Naive thymus-derived CD4-positive, alpha-beta T cell (primary cell): ENCODE results near the gene SUCO. TPM values are rescaled to one million over a fixed set of nuclear protein-coding genes. Genes with fewer than 3 reads are reported as not detected.

Source experiments
- ATAC-seq: fragments of 150-1000 bp; cut with Tn5 transposase; 2 replicates; pipeline ENCODE4 v1.10.0; 2021; ENCODE audit warnings: mild to moderate bottlenecking, moderate library complexity
- CTCF ChIA-PET: fragments of 350-600 bp; sonication (Branson Sonifier 250); formaldehyde crosslinking; loops from one replicate; lab custom pipeline; 2021; ENCODE audit warnings: antibody characterized with exemption; lab: Charles Lee
- POLR2A ChIA-PET: fragments of 350-600 bp; sonication (Branson Sonifier 250); formaldehyde crosslinking; loops from one replicate; lab custom pipeline; 2021; ENCODE audit warnings: antibody characterized with exemption, inconsistent platforms; lab: Charles Lee
- DNase-seq, 9 donors: peaks; one replicate each; pipeline versions ENCODE4 v3.0.0 to v3.0.0-alpha.2; 2020 to 2022; ENCODE audit warnings: mixed read lengths in 1 of 9
- H3K27ac ChIP-seq: one replicate; pipeline ENCODE4 v1.7.0; 2013; ENCODE audit warnings: mild to moderate bottlenecking, low read depth, low read length, moderate library complexity
- H3K27me3 ChIP-seq, 2 donors: one replicate each; pipeline ENCODE4 v1.7.0; 2013; ENCODE audit warnings: low read length in 2 of 2, mild to moderate bottlenecking in 2 of 2, moderate library complexity in 2 of 2; ENCODE audit not compliant: control insufficient read depth in 2 of 2, insufficient read depth in 2 of 2
- H3K36me3 ChIP-seq, 3 experiments: 1 replicate in 2 of 3; 2 replicates in 1 of 3; pipeline ENCODE4 v1.7.0; 2013; ENCODE audit warnings: low read length in 3 of 3, mild to moderate bottlenecking in 3 of 3, moderate library complexity in 1 of 3; ENCODE audit not compliant: insufficient read depth in 3 of 3, control insufficient read depth in 2 of 3
- H3K4me1 ChIP-seq, 2 donors: one replicate each; pipeline ENCODE4 v1.7.0; 2013; ENCODE audit warnings: low read length in 2 of 2, mild to moderate bottlenecking in 2 of 2, moderate library complexity in 1 of 2; ENCODE audit not compliant: control insufficient read depth in 2 of 2, insufficient read depth in 2 of 2
- H3K4me3 ChIP-seq: 2 replicates; pipeline ENCODE4 v1.7.0; 2013; ENCODE audit warnings: mild to moderate bottlenecking, low read length
- H3K9me3 ChIP-seq, 3 experiments: 1 replicate in 2 of 3; 2 replicates in 1 of 3; pipeline ENCODE4 v1.7.0; 2013; ENCODE audit warnings: low read length in 3 of 3; ENCODE audit not compliant: control insufficient read depth in 2 of 3
- H3K27ac Mint-ChIP-seq, 9 donors: one replicate each; pipeline ENCODE4 v1.8.0; 2020 to 2022; ENCODE audit warnings: mixed read lengths in 9 of 9, mild to moderate bottlenecking in 8 of 9, moderate library complexity in 5 of 9, inconsistent platforms in 2 of 9
- H3K27me3 Mint-ChIP-seq, 5 donors: one replicate each; pipeline ENCODE4 v1.8.0; 2021 to 2022; ENCODE audit warnings: mixed read lengths in 5 of 5, mild to moderate bottlenecking in 1 of 5
- H3K36me3 Mint-ChIP-seq, 5 donors: one replicate each; pipeline ENCODE4 v1.8.0; 2020 to 2022; ENCODE audit warnings: mixed read lengths in 5 of 5, mild to moderate bottlenecking in 3 of 5, inconsistent platforms in 1 of 5
- H3K4me1 Mint-ChIP-seq, 7 donors: one replicate each; pipeline ENCODE4 v1.8.0; 2020 to 2022; ENCODE audit warnings: mixed read lengths in 7 of 7, mild to moderate bottlenecking in 3 of 7, inconsistent platforms in 1 of 7
- H3K4me3 Mint-ChIP-seq, 10 donors: one replicate each; pipeline ENCODE4 v1.8.0; 2020 to 2022; ENCODE audit warnings: mild to moderate bottlenecking in 10 of 10, mixed read lengths in 10 of 10, moderate library complexity in 6 of 10, inconsistent platforms in 2 of 10
- H3K9me3 Mint-ChIP-seq, 11 donors: one replicate each; pipeline ENCODE4 v1.8.0; 2020 to 2022; ENCODE audit warnings: mixed read lengths in 11 of 11, mild to moderate bottlenecking in 4 of 11, inconsistent platforms in 1 of 11, moderate library complexity in 1 of 11
- intact Hi-C, 2 donors: fragments of 100-400 bp; cut with micrococcal nuclease; formaldehyde crosslinking; loops; one replicate each; pipeline ENCODE4 v1.15.1; 2023
- polyA plus RNA-seq, 2 donors: library from polyadenylated mRNA; unstranded; fragments of 300-500 nt; fragmentation: Illumina TruSeq; gene quantifications; one replicate each; pipeline ENCODE4 v1.2.3, GENCODE V29; 2021
- total RNA-seq, 6 experiments: library from RNA in 5 of 6; stranded (reverse) in 5 of 6; gene quantifications; 1 replicate in 5 of 6; 2 replicates in 1 of 6; pipeline ENCODE4 v1.2.3 and lab custom pipeline; 2021 to 2026

SUCO gene
- total and polyA plus RNA-seq, 7 experiments from 2014 or later: 13.6 to 95.0 (median 71.9) TPM

GRCh38 chr1:172638885-172639831 is 106.2 kb downstream of the SUCO start:
- Histone ChIP-seq H3K36me3 (no peaks in the 10 kb centered on the region), H3K4me1 (peaks cover 63 to 72% of the 10 kb centered on the region in 2 donors), H3K27ac (peak overlapping the region; percentile 43), H3K4me3 (peak overlapping the region; percentile 32), H3K27me3 (no peaks in the 10 kb centered on the region), H3K9me3 (no peaks in the 10 kb centered on the region)
- Mint-ChIP-seq H3K36me3 (peaks cover 0 to 11% (median 0%) of the 10 kb centered on the region in 5 donors), H3K27me3 (peaks cover 0 to 29% (median 0%) of the 10 kb centered on the region in 5 donors), H3K9me3 (peaks cover 0 to 5% (median 0%) of the 10 kb centered on the region in 11 donors), H3K4me3 (peak overlapping the region; percentile 46 to 88 (median 78)), H3K27ac (peak overlapping the region; percentile 88 to 94 (median 91)), H3K4me1 (peaks cover 54 to 87% (median 81%) of the 10 kb centered on the region in 7 donors)
- intact Hi-C loops: loop anchor here (1.0 to 2.0 kb wide), 11 partner anchors 12 to 107 kb away; partner anchors contain the start of gene SUCO (in 1 of the 2)
- CTCF ChIA-PET: interaction anchor here (1.0 to 2.5 kb wide), 7 partner anchors 9 to 103 kb away, joined by 3 to 13 read pairs (median 4); no protein-coding TSS in a partner anchor
- POLR2A ChIA-PET: interaction anchor here (0.5 to 1.5 kb wide), 17 partner anchors 8 to 364 kb away, joined by 3 to 6 read pairs (median 3); partner anchors contain the start of genes FASLG and SUCO
- DNase-seq: peak; percentile 12 to 85 (median 79)
- ATAC-seq: peak; percentile 87

- Histone ChIP-seq H3K27ac (peak overlapping the region; percentile 43), H3K4me3 (no peak overlapping the region), H3K36me3 (no peaks in the 10 kb centered on the region), H3K4me1 (peaks cover 64 to 73% of the 10 kb centered on the region in 2 donors), H3K27me3 (no peaks in the 10 kb centered on the region), H3K9me3 (no peaks in the 10 kb centered on the region)
- H3K4me3 Mint-ChIP-seq: peak overlapping the region in 9 of 10 donors; percentile 29 to 88 (median 71)
- ChIA-PET POLR2A (interaction anchor here (0.5 to 1.5 kb wide), 14 partner anchors 9 to 363 kb away, joined by 3 to 6 read pairs (median 4); partner anchors contain the start of genes FASLG and SUCO), CTCF (interaction anchor here (1.0 to 2.5 kb wide), 7 partner anchors 10 to 102 kb away, joined by 3 to 13 read pairs (median 4); no protein-coding TSS in a partner anchor)
- H3K27me3 Mint-ChIP-seq: peaks cover 0 to 36% (median 0%) of the 10 kb centered on the region in 5 donors
- H3K9me3 Mint-ChIP-seq: peaks cover 0 to 5% (median 0%) of the 10 kb centered on the region in 11 donors
- ATAC-seq: no peak
- peak overlapping the region; percentile 41 to 94 (median 91) for H3K27ac Mint-ChIP-seq
- intact Hi-C loops: no loop called here
- H3K36me3 Mint-ChIP-seq: peaks cover 0 to 12% (median 0%) of the 10 kb centered on the region in 5 donors
- peak in 2 of 9 donors; percentile 11 to 13 for DNase-seq
- peaks cover 60 to 96% (median 91%) of the 10 kb centered on the region in 7 donors for H3K4me1 Mint-ChIP-seq
Measured at GRCh38 chr1:172640111-172640510, 107.2 kb downstream of the SUCO start.

- POLR2A ChIA-PET: interaction anchor here (0.6 to 1.5 kb wide), 3 partner anchors 11 to 59 kb away, joined by 3 to 4 read pairs (median 4); no protein-coding TSS in a partner anchor
- intact Hi-C loops: no loop called here
Measured at GRCh38 chr1:172641492-172641891, 108.5 kb downstream of the SUCO start.

GRCh38 chr1:172642970-172643369 is 110.0 kb downstream of the SUCO start:
- Histone ChIP-seq H3K9me3 (no peaks in the 10 kb centered on the region), H3K27ac (no peak overlapping the region), H3K36me3 (no peaks in the 10 kb centered on the region), H3K27me3 (no peaks in the 10 kb centered on the region), H3K4me3 (no peak overlapping the region), H3K4me1 (peaks cover 68 to 69% of the 10 kb centered on the region in 2 donors)
- Mint-ChIP-seq H3K36me3 (peaks cover 0 to 9% (median 0%) of the 10 kb centered on the region in 5 donors), H3K9me3 (no peaks in the 10 kb centered on the region), H3K27me3 (peaks cover 0 to 42% (median 0%) of the 10 kb centered on the region in 5 donors), H3K4me3 (peak overlapping the region in 9 of 10 donors; percentile 6 to 78 (median 61)), H3K4me1 (peaks cover 67 to 99% (median 90%) of the 10 kb centered on the region in 7 donors), H3K27ac (peak overlapping the region in 8 of 9 donors; percentile 0 to 93 (median 79))
- ATAC-seq: no peak
- POLR2A ChIA-PET: interaction anchor here (0.9 to 1.7 kb wide), 4 partner anchors 15 to 77 kb away, joined by 3 to 5 read pairs (median 4); no protein-coding TSS in a partner anchor
- intact Hi-C loops: no loop called here
- no peak for DNase-seq
- CTCF ChIA-PET: no interaction called here

More at GRCh38 chr1:172641492-172641891, 108.5 kb downstream of the SUCO start:
- peaks cover 0 to 13% (median 0%) of the 10 kb centered on the region in 5 donors for H3K36me3 Mint-ChIP-seq
- peaks cover 65 to 73% of the 10 kb centered on the region in 2 donors for H3K4me1 ChIP-seq
- no peaks in the 10 kb centered on the region for H3K27me3 ChIP-seq
- H3K4me1 Mint-ChIP-seq: peaks cover 66 to 99% (median 96%) of the 10 kb centered on the region in 7 donors
- DNase-seq: no peak
- H3K9me3 Mint-ChIP-seq: peaks cover 0 to 4% (median 0%) of the 10 kb centered on the region in 11 donors
- H3K9me3 ChIP-seq: no peaks in the 10 kb centered on the region
- peaks cover 0 to 43% (median 0%) of the 10 kb centered on the region in 5 donors for H3K27me3 Mint-ChIP-seq
- H3K4me3 Mint-ChIP-seq: no peak overlapping the region
- H3K27ac Mint-ChIP-seq: peak overlapping the region; percentile 11 to 92 (median 89)
- CTCF ChIA-PET: no interaction called here
- no peak overlapping the region for H3K27ac ChIP-seq
- no peaks in the 10 kb centered on the region for H3K36me3 ChIP-seq
- no peak for ATAC-seq
- H3K4me3 ChIP-seq: no peak overlapping the region

GRCh38 chr1:172646653-172647052 is 113.7 kb downstream of the SUCO start:
- Mint-ChIP-seq H3K9me3 (peaks cover 0 to 1% (median 0%) of the 10 kb centered on the region in 11 donors), H3K27me3 (peaks cover 0 to 34% (median 0%) of the 10 kb centered on the region in 5 donors), H3K4me1 (peaks cover 35 to 64% (median 54%) of the 10 kb centered on the region in 7 donors), H3K4me3 (peak overlapping the region in 6 of 10 donors; percentile 1 to 34 (median 16)), H3K36me3 (peaks cover 0 to 8% (median 0%) of the 10 kb centered on the region in 5 donors), H3K27ac (peak overlapping the region in 5 of 9 donors; percentile 0 to 33 (median 1))
- Histone ChIP-seq H3K9me3 (no peaks in the 10 kb centered on the region), H3K4me3 (no peak overlapping the region), H3K4me1 (peaks cover 33 to 35% of the 10 kb centered on the region in 2 donors), H3K27ac (no peak overlapping the region), H3K36me3 (no peaks in the 10 kb centered on the region), H3K27me3 (no peaks in the 10 kb centered on the region)
- ChIA-PET CTCF (interaction anchor here (1.3 kb wide), 1 partner anchor 73 kb away, joined by 3 read pairs; no protein-coding TSS in a partner anchor), POLR2A (interaction anchor here (0.7 to 1.1 kb wide), 2 partner anchors 8 to 62 kb away, joined by 3 read pairs; no protein-coding TSS in a partner anchor)
- ATAC-seq (no peak), DNase-seq (no peak)
- intact Hi-C loops: loop anchor here in 1 of 2 donors (2.0 kb wide), 1 partner anchor 16 kb away; no protein-coding TSS in a partner anchor
